ENCODE measurements around the gene PLEKHA7. TPM values are rescaled to one million over a fixed set of nuclear protein-coding genes. Genes with fewer than 3 reads are reported as not detected.
"Not testable (repeated sequence)": the region's sequence is repeated elsewhere in the genome, so short reads cannot be mapped to it uniquely, and the experiment has no call there.

PLEKHA7 gene
- polyA plus RNA-seq, 4 donors: 28.1 to 69.3 (median 57.5) TPM

- H3K27me3 ChIP-seq (ENCODE audit: control insufficient read depth in 3 of 3, insufficient read depth in 3 of 3, low read length in 3 of 3); H3K9me3 ChIP-seq (ENCODE audit: control insufficient read depth in 2 of 2, insufficient read depth in 1 of 2, low read depth in 1 of 2, low read length in 1 of 2): not testable (repeated sequence)
Observed at GRCh38 chr11:16864428-16864827, 149.8 kb downstream of the PLEKHA7 start.

GRCh38 chr11:16863389-16863788 is 150.8 kb downstream of the PLEKHA7 start:
- Histone ChIP-seq H3K4me3 (ENCODE audit: low read depth in 1 of 3, low read length in 3 of 3) (no peak overlapping the region), H3K9me3 (ENCODE audit: control insufficient read depth in 2 of 2, insufficient read depth in 1 of 2, low read depth in 1 of 2, low read length in 1 of 2) (no peaks in the 10 kb centered on the region), H3K4me1 (ENCODE audit: control insufficient read depth in 3 of 3, insufficient read depth in 2 of 3, low read depth in 1 of 3, low read length in 2 of 3) (no peaks in the 10 kb centered on the region), H3K27ac (ENCODE audit: low read depth in 1 of 3, low read length in 2 of 3) (no peak overlapping the region), H3K27me3 (ENCODE audit: control insufficient read depth in 3 of 3, insufficient read depth in 3 of 3, low read length in 3 of 3) (no peaks in the 10 kb centered on the region), H3K36me3 (ENCODE audit: control insufficient read depth in 3 of 3, insufficient read depth in 2 of 3, low read depth in 1 of 3, low read length in 3 of 3) (peaks cover 0 to 28% (median 5%) of the 10 kb centered on the region in 3 donors)
- DNase-seq (no peak), FAIRE-seq (no peak)
- WGBS, 3 donors: 69 to 83% (median 78%) methylated on average over 10 of the region's 10 CpGs

More at GRCh38 chr11:16864428-16864827, 149.8 kb downstream of the PLEKHA7 start:
- not testable (repeated sequence) for DNase-seq; H3K27ac ChIP-seq (ENCODE audit: low read depth in 1 of 3, low read length in 2 of 3); FAIRE-seq; H3K4me3 ChIP-seq (ENCODE audit: low read depth in 1 of 3, low read length in 3 of 3); H3K4me1 ChIP-seq (ENCODE audit: control insufficient read depth in 3 of 3, insufficient read depth in 2 of 3, low read depth in 1 of 3, low read length in 2 of 3)
- WGBS, 3 donors: 89 to 91% (median 90%) methylated on average over 1 of the region's 1 CpG
- peaks cover 0 to 29% (median 9%) of the 10 kb centered on the region in 3 donors for H3K36me3 ChIP-seq (ENCODE audit: control insufficient read depth in 3 of 3, insufficient read depth in 2 of 3, low read depth in 1 of 3, low read length in 3 of 3)

- no peak for FAIRE-seq
- Histone ChIP-seq H3K4me1 (ENCODE audit: control insufficient read depth in 3 of 3, insufficient read depth in 2 of 3, low read depth in 1 of 3, low read length in 2 of 3) (no peaks in the 10 kb centered on the region), H3K4me3 (ENCODE audit: low read depth in 1 of 3, low read length in 3 of 3) (no peak overlapping the region), H3K36me3 (ENCODE audit: control insufficient read depth in 3 of 3, insufficient read depth in 2 of 3, low read depth in 1 of 3, low read length in 3 of 3) (peaks cover 0 to 27% (median 2%) of the 10 kb centered on the region in 3 donors), H3K27me3 (ENCODE audit: control insufficient read depth in 3 of 3, insufficient read depth in 3 of 3, low read length in 3 of 3) (no peaks in the 10 kb centered on the region), H3K27ac (ENCODE audit: low read depth in 1 of 3, low read length in 2 of 3) (no peak overlapping the region), H3K9me3 (ENCODE audit: control insufficient read depth in 2 of 2, insufficient read depth in 1 of 2, low read depth in 1 of 2, low read length in 1 of 2) (no peaks in the 10 kb centered on the region)
- no peak for DNase-seq
- 88 to 92% (median 89%) methylated on average over 3 of the region's 3 CpGs for WGBS, 3 donors
Observed at GRCh38 chr11:16862726-16863125, 151.5 kb downstream of the PLEKHA7 start.

DNA sequence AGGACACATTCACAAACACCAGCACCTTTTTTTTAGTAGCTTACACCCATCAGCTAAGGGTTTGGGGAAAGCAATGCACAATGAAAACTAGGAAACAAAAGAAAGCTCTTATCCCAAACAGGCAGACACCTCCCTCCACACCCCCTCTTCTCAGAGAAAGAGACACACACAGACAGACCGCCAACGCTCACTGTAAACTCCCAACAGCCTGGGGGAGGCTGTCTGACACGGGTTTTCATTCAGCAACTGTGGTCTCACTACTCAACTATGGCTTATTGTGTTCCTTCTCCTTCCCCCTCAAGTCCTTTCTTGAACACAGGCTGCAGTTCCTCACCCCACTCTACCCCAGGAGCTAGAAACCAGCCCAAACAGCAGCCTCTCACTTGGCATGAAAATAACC is 152.4 kb downstream of the PLEKHA7 start:
- no peaks in the 10 kb centered on the region for H3K27me3 ChIP-seq (ENCODE audit: control insufficient read depth in 3 of 3, insufficient read depth in 3 of 3, low read length in 3 of 3)
- no peak overlapping the region for H3K4me3 ChIP-seq (ENCODE audit: low read depth in 1 of 3, low read length in 3 of 3)
- no peaks in the 10 kb centered on the region for H3K4me1 ChIP-seq (ENCODE audit: control insufficient read depth in 3 of 3, insufficient read depth in 2 of 3, low read depth in 1 of 3, low read length in 2 of 3)
- H3K27ac ChIP-seq (ENCODE audit: low read depth in 1 of 3, low read length in 2 of 3): no peak overlapping the region
- peaks cover 0 to 32% (median 3%) of the 10 kb centered on the region in 3 donors for H3K36me3 ChIP-seq (ENCODE audit: control insufficient read depth in 3 of 3, insufficient read depth in 2 of 3, low read depth in 1 of 3, low read length in 3 of 3)
- DNase-seq (no peak), FAIRE-seq (no peak)
- WGBS, 3 donors: 73 to 86% (median 83%) methylated on average over 3 of the region's 3 CpGs
- H3K9me3 ChIP-seq (ENCODE audit: control insufficient read depth in 2 of 2, insufficient read depth in 1 of 2, low read depth in 1 of 2, low read length in 1 of 2): no peaks in the 10 kb centered on the region

DNA sequence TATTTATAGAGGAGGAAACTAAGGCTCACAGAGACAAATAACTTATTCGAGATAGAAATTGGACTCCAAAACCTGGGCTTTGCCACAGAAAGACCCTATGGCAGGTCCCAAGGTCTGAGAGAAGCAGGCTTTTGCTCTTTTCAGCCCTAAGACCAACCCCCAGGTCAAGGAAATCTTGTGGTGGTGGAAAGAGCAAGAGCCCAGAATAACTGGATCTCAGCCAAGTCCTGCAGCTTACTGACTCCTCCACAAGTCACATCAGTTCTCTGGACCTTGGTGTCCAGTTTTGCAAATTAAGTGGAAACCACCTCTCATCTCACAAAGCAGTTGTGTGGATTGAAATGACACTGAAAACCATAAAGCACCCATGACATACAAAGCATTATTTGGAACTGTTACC is 153.6 kb downstream of the PLEKHA7 start:
- FAIRE-seq: no peak

DNA sequence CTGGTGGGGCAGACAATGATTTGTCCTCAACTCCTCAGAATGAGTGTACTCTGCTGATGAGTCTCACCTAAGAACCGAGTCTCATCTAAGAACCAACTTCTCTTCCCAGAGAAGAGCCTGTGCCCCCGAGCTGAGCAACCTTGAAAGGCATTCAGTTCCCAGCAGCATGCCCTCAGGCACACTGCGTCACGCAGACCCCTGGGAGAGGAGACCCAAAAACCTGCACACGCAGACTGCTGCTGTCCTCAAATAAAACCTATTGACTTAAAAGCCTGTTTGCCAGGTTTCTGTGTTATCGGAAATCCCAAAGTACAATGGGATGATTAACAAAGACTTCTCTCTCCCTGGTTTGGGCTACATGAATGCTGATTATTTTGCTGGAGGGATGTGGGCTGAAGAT is 154.6 kb downstream of the PLEKHA7 start:
- Histone ChIP-seq H3K27ac (ENCODE audit: low read depth in 1 of 3, low read length in 2 of 3) (no peak overlapping the region), H3K36me3 (ENCODE audit: control insufficient read depth in 3 of 3, insufficient read depth in 2 of 3, low read depth in 1 of 3, low read length in 3 of 3) (peaks cover 0 to 43% (median 8%) of the 10 kb centered on the region in 3 donors), H3K4me3 (ENCODE audit: low read depth in 1 of 3, low read length in 3 of 3) (no peak overlapping the region), H3K9me3 (ENCODE audit: control insufficient read depth in 2 of 2, insufficient read depth in 1 of 2, low read depth in 1 of 2, low read length in 1 of 2) (no peaks in the 10 kb centered on the region), H3K27me3 (ENCODE audit: control insufficient read depth in 3 of 3, insufficient read depth in 3 of 3, low read length in 3 of 3) (no peaks in the 10 kb centered on the region), H3K4me1 (ENCODE audit: control insufficient read depth in 3 of 3, insufficient read depth in 2 of 3, low read depth in 1 of 3, low read length in 2 of 3) (no peaks in the 10 kb centered on the region)
- WGBS, 3 donors: 78 to 84% (median 80%) methylated on average over 6 of the region's 6 CpGs
- FAIRE-seq (no peak), DNase-seq (no peak)

More for the DNA sequence above, 153.6 kb downstream of the PLEKHA7 start:
- no peak overlapping the region for H3K4me3 ChIP-seq (ENCODE audit: low read depth in 1 of 3, low read length in 3 of 3)
- no peaks in the 10 kb centered on the region for H3K4me1 ChIP-seq (ENCODE audit: control insufficient read depth in 3 of 3, insufficient read depth in 2 of 3, low read depth in 1 of 3, low read length in 2 of 3)
- H3K9me3 ChIP-seq (ENCODE audit: control insufficient read depth in 2 of 2, insufficient read depth in 1 of 2, low read depth in 1 of 2, low read length in 1 of 2): no peaks in the 10 kb centered on the region
- H3K27ac ChIP-seq (ENCODE audit: low read depth in 1 of 3, low read length in 2 of 3): no peak overlapping the region
- H3K36me3 ChIP-seq (ENCODE audit: control insufficient read depth in 3 of 3, insufficient read depth in 2 of 3, low read depth in 1 of 3, low read length in 3 of 3): peaks cover 0 to 38% (median 3%) of the 10 kb centered on the region in 3 donors
- H3K27me3 ChIP-seq (ENCODE audit: control insufficient read depth in 3 of 3, insufficient read depth in 3 of 3, low read length in 3 of 3): no peaks in the 10 kb centered on the region
- 65 to 86% (median 84%) methylated on average over 1 of the region's 1 CpG for WGBS, 3 donors
- no peak for DNase-seq

- WGBS, 3 donors: 77 to 89% (median 83%) methylated on average over 4 of the region's 4 CpGs
- Histone ChIP-seq H3K4me1 (ENCODE audit: control insufficient read depth in 3 of 3, insufficient read depth in 2 of 3, low read depth in 1 of 3, low read length in 2 of 3) (no peaks in the 10 kb centered on the region), H3K4me3 (ENCODE audit: low read depth in 1 of 3, low read length in 3 of 3) (no peak overlapping the region), H3K36me3 (ENCODE audit: control insufficient read depth in 3 of 3, insufficient read depth in 2 of 3, low read depth in 1 of 3, low read length in 3 of 3) (peaks cover 0 to 46% (median 20%) of the 10 kb centered on the region in 3 donors), H3K27me3 (ENCODE audit: control insufficient read depth in 3 of 3, insufficient read depth in 3 of 3, low read length in 3 of 3) (no peaks in the 10 kb centered on the region), H3K9me3 (ENCODE audit: control insufficient read depth in 2 of 2, insufficient read depth in 1 of 2, low read depth in 1 of 2, low read length in 1 of 2) (no peaks in the 10 kb centered on the region), H3K27ac (ENCODE audit: low read depth in 1 of 3, low read length in 2 of 3) (no peak overlapping the region)
- no peak for DNase-seq
- FAIRE-seq: no peak
Observed at GRCh38 chr11:16857186-16857585, 157.0 kb downstream of the PLEKHA7 start.

DNA sequence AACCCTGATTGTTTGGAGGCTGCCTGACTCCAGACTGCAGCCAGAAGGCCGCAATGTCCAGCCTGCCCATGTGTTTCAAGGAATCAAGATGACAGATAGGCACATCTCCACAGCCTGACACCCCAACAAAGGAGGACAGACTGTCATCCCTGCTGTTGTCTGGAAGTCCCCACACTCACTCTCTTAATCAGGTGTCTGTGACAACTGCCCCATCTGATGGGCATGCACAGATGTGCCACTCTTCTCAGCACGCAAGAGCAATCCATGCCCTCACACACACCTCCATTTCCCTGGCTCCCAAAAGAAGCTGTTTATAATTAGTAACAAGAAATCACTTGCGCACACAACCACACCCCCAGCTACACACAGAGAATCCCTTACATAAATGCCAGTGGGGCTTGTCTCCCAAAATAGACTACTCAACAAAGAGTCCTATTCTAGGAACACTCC is 158.2 kb downstream of the PLEKHA7 start:
- no peak for DNase-seq
- WGBS, 3 donors: 88 to 97% (median 94%) methylated on average over 3 of the region's 3 CpGs
- Histone ChIP-seq H3K4me3 (ENCODE audit: low read depth in 1 of 3, low read length in 3 of 3) (no peak overlapping the region), H3K9me3 (ENCODE audit: control insufficient read depth in 2 of 2, insufficient read depth in 1 of 2, low read depth in 1 of 2, low read length in 1 of 2) (no peaks in the 10 kb centered on the region), H3K27me3 (ENCODE audit: control insufficient read depth in 3 of 3, insufficient read depth in 3 of 3, low read length in 3 of 3) (no peaks in the 10 kb centered on the region), H3K27ac (ENCODE audit: low read depth in 1 of 3, low read length in 2 of 3) (no peak overlapping the region), H3K36me3 (ENCODE audit: control insufficient read depth in 3 of 3, insufficient read depth in 2 of 3, low read depth in 1 of 3, low read length in 3 of 3) (peaks cover 0 to 49% (median 27%) of the 10 kb centered on the region in 3 donors), H3K4me1 (ENCODE audit: control insufficient read depth in 3 of 3, insufficient read depth in 2 of 3, low read depth in 1 of 3, low read length in 2 of 3) (no peaks in the 10 kb centered on the region)
- FAIRE-seq: no peak

- peaks cover 0 to 59% (median 35%) of the 10 kb centered on the region in 3 donors for H3K36me3 ChIP-seq (ENCODE audit: control insufficient read depth in 3 of 3, insufficient read depth in 2 of 3, low read depth in 1 of 3, low read length in 3 of 3)
- no peaks in the 10 kb centered on the region for H3K9me3 ChIP-seq (ENCODE audit: control insufficient read depth in 2 of 2, insufficient read depth in 1 of 2, low read depth in 1 of 2, low read length in 1 of 2)
- WGBS, 3 donors: 78 to 90% (median 83%) methylated on average over 4 of the region's 4 CpGs
- no peaks in the 10 kb centered on the region for H3K27me3 ChIP-seq (ENCODE audit: control insufficient read depth in 3 of 3, insufficient read depth in 3 of 3, low read length in 3 of 3)
- FAIRE-seq: no peak
- no peaks in the 10 kb centered on the region for H3K4me1 ChIP-seq (ENCODE audit: control insufficient read depth in 3 of 3, insufficient read depth in 2 of 3, low read depth in 1 of 3, low read length in 2 of 3)
- no peak overlapping the region for H3K4me3 ChIP-seq (ENCODE audit: low read depth in 1 of 3, low read length in 3 of 3)
- no peak overlapping the region for H3K27ac ChIP-seq (ENCODE audit: low read depth in 1 of 3, low read length in 2 of 3)
- DNase-seq: no peak
Observed at GRCh38 chr11:16854979-16855378, 159.2 kb downstream of the PLEKHA7 start.
